Upper lobe of left lung (tissue), 6 donors: Measurements from ENCODE around the gene VAPA. TPM values are rescaled to one million over a fixed set of nuclear protein-coding genes. Genes with fewer than 3 reads are reported as not detected.

Experiments used
- ATAC-seq, 2 donors: fragments of 200-7000 bp; cut with Tn5 transposase; one replicate each; pipeline ENCODE4 v1.9.1; 2022; ENCODE audit warnings: mild to moderate bottlenecking in 2 of 2, moderate library complexity in 2 of 2; ENCODE audit not compliant: low FRiP score in 2 of 2
- DNase-seq, 2 donors: peaks; one replicate each; pipeline ENCODE4 v3.0.0-alpha.2; 2019 to 2020
- H3K27ac ChIP-seq, 4 donors: fragments of 200-600 bp; sonication (generic); one replicate each; pipeline ENCODE4 v1.5.1; 2016 to 2019
- H3K27me3 ChIP-seq, 4 donors: fragments of 200-600 bp; sonication (generic); one replicate each; pipeline ENCODE4 v1.5.1; 2017 to 2019
- H3K36me3 ChIP-seq, 4 donors: fragments of 200-600 bp; sonication (generic); one replicate each; pipeline ENCODE4 v1.5.1; 2016 to 2019
- H3K4me1 ChIP-seq, 4 donors: fragments of 200-600 bp; sonication (generic); one replicate each; pipeline ENCODE4 v1.5.1; 2018 to 2019
- H3K4me3 ChIP-seq, 4 donors: fragments of 200-600 bp; sonication (generic); one replicate each; pipeline ENCODE4 v1.5.1; 2017 to 2019; ENCODE audit warnings: mild to moderate bottlenecking in 2 of 4, moderate library complexity in 1 of 4
- H3K9me3 ChIP-seq, 4 donors: fragments of 200-600 bp; sonication (generic); one replicate each; pipeline ENCODE4 v1.5.1; 2018 to 2019
- CTCF ChIP-seq, 6 experiments: fragments of 450-650 bp in 4 of 6; fragments of 200-600 bp in 2 of 6; sonication (generic) in 2 of 6; IDR thresholded peaks; one replicate each; pipeline ENCODE4 v1.5.1; 2016 to 2019; ENCODE audit warnings: antibody characterized with exemption in 6 of 6
- EP300 ChIP-seq, 4 donors: sonication (generic); formaldehyde crosslinking; IDR thresholded peaks; one replicate each; pipeline ENCODE4 v1.5.1; 2017; ENCODE audit warnings: antibody characterized with exemption in 4 of 4, control low read depth in 2 of 4
- POLR2A ChIP-seq, 4 donors: fragments of 450-650 bp; IDR thresholded peaks; one replicate each; pipeline ENCODE4 v1.5.1; 2016 to 2017; ENCODE audit warnings: antibody characterized with exemption in 4 of 4, mild to moderate bottlenecking in 2 of 4
- POLR2AphosphoS5 ChIP-seq, 2 donors: sonication (generic); formaldehyde crosslinking; IDR thresholded peaks; one replicate each; pipeline ENCODE4 v1.5.1; 2017; ENCODE audit warnings: antibody characterized with exemption in 2 of 2
- WGBS, 2 donors: methylation state at CpG; one replicate each; pipeline ENCODE4 v1.1.5; 2017 to 2018; 5-methylcytosine and 5-hydroxymethylcytosine counted together
- small RNA-seq, 4 donors: library from RNA; depleted of rRNA; stranded (forward); fragments of <200 nt; gene quantifications; one replicate each; pipeline ENCODE3, GENCODE V24; 2016
- total RNA-seq, 6 donors: library from RNA; depleted of rRNA in 4 of 6; stranded (reverse); fragments of >200 nt in 4 of 6; gene quantifications; one replicate each; pipeline versions ENCODE4 v1.1.0 to v1.2.1, GENCODE V29; 2016 to 2021
- donor health status: DM: no; HTN: no; CAD: no; lungs with moderate emphysema.
- donor health status: DM: no; HTN: yes; CAD: no; lungs with severe emphysema.

Gene VAPA
- total RNA-seq, 6 donors from 2014 or later: 233 to 566 (median 285) TPM

GRCh38 chr18:10006311-10006893, 92.6 kb downstream of the VAPA start:
- Histone ChIP-seq H3K4me3 (no peak overlapping the region), H3K27me3 (no peaks in the 10 kb centered on the region), H3K9me3 (no peaks in the 10 kb centered on the region), H3K27ac (no peak overlapping the region), H3K36me3 (no peaks in the 10 kb centered on the region), H3K4me1 (peaks cover 0 to 16% (median 10%) of the 10 kb centered on the region in 4 donors)
- ATAC-seq (peak in 1 of 2 donors; percentile 26), DNase-seq (no peak)
- TF ChIP-seq CTCF (IDR thresholded peaks at IDR 0.05): peak in 2 of 6 experiments; percentile 17 to 35
- no peak for TF ChIP-seq POLR2AphosphoS5 (IDR thresholded peaks at IDR 0.05)
- 65 to 66% methylated on average over 4 of the region's 4 CpGs for WGBS, 2 donors

- H3K27ac ChIP-seq: no peak overlapping the region
- ATAC-seq: no peak
- no peak for DNase-seq
Measured at GRCh38 chr18:10008006-10008647, 94.3 kb downstream of the VAPA start.

More at GRCh38 chr18:10008006-10008647, 94.3 kb downstream of the VAPA start:
- Histone ChIP-seq H3K36me3 (no peaks in the 10 kb centered on the region), H3K4me1 (peaks cover 0 to 16% (median 11%) of the 10 kb centered on the region in 4 donors), H3K9me3 (no peaks in the 10 kb centered on the region), H3K4me3 (no peak overlapping the region), H3K27me3 (no peaks in the 10 kb centered on the region)
- 89 to 96% methylated on average over 3 of the region's 3 CpGs for WGBS, 2 donors
- TF ChIP-seq POLR2A (IDR thresholded peaks at IDR 0.05) (no peak), POLR2AphosphoS5 (IDR thresholded peaks at IDR 0.05) (no peak), EP300 (IDR thresholded peaks at IDR 0.05) (no peak), CTCF (IDR thresholded peaks at IDR 0.05) (no peak)

Small RNA genes within 50 kb of the gene (small RNA-seq; reads per million reads assigned to genes)
- 0 to 2.1 (median 0.33) reads per million in 4 donors for gene RNA5SP450

Other genes starting within 250 kb of the VAPA start
- gene RAB31, start 205.7 kb upstream of the VAPA start, total RNA-seq: 100 to 1,000 TPM in 3 of 6 donors, 10 to 100 TPM in 3; 40.3 to 128 (median 95.8) TPM
- gene TXNDC2, start 28.0 kb upstream of the VAPA start, total RNA-seq: under 1 TPM in 3 of 6 donors, not detected in 3; 0.30 to 0.49 (median 0.33) TPM